HG02943 (cell line): ENCODE data around the gene CHMP1A.

Source experiments
- ATAC-seq: cut with Tn5 transposase; IDR thresholded peaks from one replicate; pipeline ENCODE4 v1.9.1; 2021; ENCODE audit warnings: mild to moderate bottlenecking, low read depth, moderate library complexity; ENCODE audit not compliant: unreplicated experiment

Gene CHMP1A

DNA sequence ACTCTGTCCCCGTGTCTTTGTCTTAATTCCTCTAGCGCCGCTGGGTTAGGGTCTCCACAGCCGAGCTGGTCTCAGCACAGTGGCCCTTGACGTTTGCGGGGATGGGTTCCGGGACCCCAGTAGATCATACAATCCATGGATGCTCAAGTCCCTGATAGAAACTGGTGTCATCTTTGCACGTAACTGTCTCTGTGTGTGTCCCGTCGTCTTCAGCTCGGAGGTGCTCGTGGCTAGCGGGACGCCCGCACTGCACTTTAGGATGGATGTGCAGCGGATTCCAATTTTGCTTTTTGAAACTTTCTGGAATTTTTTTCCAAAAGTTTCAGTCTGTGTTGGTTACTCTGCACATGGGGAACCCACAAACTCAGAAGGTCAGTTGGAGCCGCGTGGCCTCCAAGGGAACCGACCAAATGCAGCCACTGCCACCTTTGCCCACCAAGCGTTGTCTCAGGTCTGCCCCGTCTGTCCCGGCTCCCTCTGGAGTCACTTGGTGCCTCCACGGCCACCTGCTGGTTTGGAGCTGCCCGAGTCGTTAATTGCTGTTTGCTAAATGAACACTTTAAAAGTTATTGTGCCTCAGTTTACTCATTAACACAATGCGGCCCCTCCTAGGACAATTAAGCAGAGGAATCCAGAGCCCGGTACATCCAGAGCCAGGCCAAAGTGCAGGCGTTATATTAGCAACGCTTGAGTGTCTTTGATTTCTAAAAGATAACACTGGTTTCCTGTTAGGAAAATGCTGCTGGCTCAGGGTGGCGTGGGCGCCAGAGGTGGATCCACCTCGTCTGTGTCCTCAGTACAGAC is 49.4 kb downstream of the CHMP1A start:
- no peak for ATAC-seq

GRCh38 chr16:89607453-89607852 is 50.1 kb downstream of the CHMP1A start:
- ATAC-seq, result no peak

DNA sequence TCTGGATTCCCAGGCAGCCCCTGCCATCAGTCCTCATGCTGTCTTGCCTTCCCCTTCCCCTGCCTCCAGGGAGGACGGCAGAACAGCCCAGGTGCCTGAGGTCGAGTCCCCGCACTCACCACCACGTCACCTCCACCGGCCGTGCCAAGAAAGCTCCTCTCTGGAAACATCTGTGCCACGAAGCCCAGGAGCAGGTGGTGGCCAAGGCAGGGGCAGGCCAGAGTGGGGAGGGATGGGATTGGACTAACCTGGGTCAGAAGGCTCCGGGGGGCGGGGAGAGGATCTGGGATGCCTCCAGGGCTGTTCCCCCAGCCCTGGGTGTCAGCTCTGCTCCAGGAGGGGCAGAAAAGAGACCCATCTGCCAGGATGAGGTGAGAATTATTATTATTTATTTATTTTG is 51.5 kb downstream of the CHMP1A start:
- no peak for ATAC-seq

- no peak for ATAC-seq
Measured at GRCh38 chr16:89605186-89605970, 52.1 kb downstream of the CHMP1A start.

DNA sequence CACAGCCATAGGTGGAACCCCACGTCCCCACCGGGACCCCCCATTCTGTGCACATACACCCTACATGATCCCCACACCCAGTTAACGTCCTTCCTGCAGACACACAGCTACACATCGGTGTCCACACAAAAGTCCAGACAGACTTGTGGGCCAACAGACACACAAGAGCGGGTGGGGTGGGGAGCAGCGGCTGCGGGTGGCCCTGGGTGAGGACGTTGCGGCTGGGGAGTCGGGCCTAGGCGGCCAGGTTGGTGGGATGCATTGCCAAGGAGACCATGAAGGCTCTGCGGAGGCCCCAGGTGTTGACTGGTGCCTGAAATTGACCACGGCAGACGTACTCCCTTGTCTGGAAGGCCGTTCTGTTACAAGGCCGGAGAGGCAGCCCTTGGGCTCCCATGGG is 52.7 kb downstream of the CHMP1A start:
- no peak for ATAC-seq

DNA sequence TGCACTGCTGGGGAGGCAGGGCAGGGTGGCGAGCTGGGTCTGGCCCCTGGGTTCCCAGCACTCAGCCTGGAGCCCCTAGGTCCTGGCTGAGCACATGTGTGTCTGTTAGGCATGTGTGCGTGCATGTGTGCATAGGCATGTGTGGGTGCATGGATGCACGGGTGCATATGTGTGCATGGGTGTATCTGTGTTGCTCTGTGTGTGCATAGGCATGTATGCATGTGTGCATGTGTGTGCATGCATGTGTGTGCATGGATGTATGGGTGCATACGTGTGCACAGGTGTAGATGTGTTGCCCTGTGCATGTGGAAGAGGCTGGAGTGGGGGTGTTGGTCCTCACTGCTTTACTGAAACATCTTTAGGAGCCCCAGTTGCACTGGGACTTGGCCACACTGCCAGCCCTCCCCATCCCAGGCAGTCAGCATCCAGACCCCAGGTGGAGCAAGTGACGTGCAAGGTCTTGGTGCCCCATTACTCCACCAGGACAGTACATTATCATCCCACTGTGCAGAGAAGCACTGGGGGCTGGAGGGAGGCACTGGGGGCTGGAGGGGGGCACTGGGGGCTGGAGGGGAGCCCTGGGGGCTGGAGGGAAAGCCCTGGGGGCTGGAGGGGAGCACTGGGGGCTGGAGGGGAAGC is 54.4 kb downstream of the CHMP1A start:
- ATAC-seq, result no peak

DNA sequence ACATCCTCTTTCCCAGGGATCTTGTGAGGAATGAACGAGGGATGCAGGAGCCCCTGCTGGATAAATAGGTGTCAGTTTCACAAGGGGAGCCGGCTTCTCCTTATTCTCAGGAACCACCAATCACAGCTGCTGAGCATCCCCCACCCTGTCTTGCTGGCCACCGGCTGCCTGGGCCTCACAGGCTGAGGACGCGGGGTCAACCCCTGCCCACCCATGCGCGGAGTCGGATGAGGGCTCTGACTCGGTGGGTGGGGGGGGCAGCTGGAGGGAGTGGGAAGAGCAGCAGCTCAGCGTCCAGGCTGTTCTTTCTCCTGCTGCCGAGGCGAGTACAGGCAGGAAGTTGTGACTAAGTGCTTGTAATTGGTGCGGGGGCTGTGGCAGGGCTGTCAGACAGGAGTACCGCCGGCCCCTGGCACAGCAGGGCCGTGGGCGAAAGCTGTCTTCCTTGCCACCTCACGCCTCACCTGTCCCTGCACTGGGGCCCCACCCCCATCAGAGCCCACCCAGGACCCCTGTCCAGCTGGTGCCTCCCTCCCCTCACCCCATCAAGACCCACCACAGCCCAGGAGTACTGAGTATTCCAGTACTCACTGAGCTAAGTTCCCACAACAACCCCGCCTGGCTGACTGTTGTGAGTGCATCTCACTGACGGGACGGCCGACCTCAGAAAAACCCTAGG is 55.1 kb downstream of the CHMP1A start:
- ATAC-seq, result no peak

DNA sequence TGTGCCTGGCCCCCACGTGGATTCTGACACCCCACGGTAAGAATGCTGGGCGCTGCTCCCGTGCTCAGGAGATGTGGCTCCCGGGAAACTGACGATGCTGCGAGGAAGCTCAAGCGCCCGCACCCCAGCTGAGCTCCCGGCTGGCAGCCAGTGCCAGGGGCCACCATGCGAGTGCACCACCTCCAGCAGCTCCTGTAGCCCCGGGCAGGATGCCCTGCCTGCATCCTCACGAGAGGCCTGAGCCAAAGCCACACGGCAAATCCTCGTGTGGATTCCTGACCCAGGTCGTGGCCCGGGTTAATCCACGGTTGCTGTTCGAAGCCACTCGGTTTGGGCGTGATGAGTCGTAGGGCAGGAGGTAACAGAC is 55.6 kb downstream of the CHMP1A start:
- no peak for ATAC-seq

- ATAC-seq, result no peak
Measured at GRCh38 chr16:89600956-89601355, 56.6 kb downstream of the CHMP1A start.

DNA sequence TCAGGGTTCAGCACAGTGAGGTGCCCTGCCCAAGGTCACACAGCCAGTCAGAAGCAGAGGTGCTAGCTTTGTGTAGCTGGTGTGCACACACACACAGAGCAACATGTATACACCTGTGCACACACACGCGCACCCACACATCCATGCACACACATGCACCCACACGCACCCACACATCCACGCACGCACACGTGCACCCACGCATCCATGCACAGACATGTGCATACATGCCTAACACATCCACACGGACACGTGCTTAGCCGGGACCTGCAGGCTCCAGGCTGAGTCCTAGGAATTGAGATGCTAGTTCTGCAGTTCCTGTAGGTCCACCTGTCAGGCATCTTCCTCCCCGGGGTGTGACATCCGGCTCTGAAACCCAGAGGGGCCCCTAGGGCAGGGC is 57.1 kb downstream of the CHMP1A start:
- ATAC-seq, result no peak

DNA sequence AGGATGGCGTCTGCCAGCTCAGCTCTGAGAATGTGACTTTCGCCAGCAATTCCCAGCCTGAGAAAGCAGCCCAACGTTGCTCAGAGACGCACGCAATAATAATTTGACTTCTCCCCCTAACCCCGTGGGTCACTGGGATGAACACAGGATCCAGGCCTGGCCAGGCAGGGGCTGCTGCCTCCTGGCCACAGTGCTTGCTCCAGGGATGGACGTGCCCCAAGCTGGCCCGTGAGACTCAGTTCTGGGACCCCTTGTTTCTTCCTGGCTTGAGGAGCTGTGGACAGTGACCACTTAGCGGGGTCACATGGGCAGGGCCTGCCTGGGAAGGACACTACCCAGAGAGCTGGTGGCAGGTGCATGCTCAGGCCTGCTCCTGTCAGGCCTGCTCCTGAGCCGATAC is 57.6 kb downstream of the CHMP1A start:
- no peak for ATAC-seq

- no peak for ATAC-seq
Measured at GRCh38 chr16:89599451-89599858, 58.1 kb downstream of the CHMP1A start.

DNA sequence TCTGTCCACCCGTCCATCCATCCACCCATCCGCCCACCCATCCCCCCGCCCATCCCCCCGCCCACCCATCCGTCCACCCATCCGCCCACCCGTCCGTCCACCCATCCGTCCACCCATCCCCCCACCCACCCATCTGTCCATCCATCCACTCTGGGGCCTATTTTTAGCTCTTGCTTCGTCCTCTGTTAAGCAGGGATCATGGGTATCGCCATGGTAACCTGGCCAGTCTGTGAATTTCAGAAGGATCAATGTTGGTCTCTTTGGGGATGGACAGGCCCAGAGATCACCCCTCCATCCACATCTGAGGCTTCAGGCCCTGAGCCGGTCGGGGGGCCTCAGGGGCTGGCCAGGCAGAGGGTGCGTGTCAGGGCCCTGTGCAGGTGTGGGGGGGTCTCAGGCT is 59.3 kb downstream of the CHMP1A start:
- ATAC-seq, result no peak

GRCh38 chr16:89596957-89597649 is 60.4 kb downstream of the CHMP1A start:
- ATAC-seq, result no peak

GRCh38 chr16:89596061-89596689 is 61.3 kb downstream of the CHMP1A start:
- ATAC-seq, result no peak

DNA sequence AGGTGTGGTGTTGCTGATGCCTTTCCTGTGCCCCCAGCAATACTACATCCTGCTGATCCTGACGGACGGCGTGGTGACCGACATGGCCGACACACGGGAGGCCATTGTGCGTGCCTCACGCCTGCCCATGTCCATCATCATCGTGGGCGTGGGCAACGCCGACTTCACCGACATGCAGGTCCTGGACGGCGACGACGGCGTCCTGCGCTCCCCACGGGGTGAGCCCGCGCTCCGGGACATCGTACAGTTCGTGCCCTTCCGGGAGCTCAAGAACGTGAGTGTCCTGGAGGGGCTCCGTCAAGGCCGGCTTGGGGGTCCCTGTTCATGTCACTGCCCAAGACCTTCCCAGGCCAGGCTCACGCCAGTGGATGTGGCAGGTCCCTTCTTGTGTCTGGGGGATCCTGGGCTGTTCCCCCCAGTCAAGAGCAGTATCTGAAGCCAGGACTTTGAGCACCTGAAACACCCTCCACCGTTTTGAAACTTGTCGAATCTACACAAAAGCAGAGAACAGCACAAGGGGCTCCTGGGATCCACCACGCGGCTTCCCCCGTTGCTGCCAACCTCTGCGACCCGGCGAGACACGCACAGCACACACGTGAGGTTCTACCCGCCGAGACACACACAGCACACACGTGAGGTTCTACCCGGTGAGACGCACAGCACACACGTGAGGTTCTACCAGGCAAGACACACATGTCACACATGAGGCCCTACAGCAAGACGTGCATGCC is 62.0 kb downstream of the CHMP1A start:
- no peak for ATAC-seq
